GM10266 (cell line): ENCODE data around the gene CERS6.

Source experiments
- DNase-seq: peaks from one replicate; pipeline ENCODE4 v3.0.0; 2012; ENCODE audit errors: extremely low spot score
- TF ChIP-seq, protein P1 (sequence below): IDR thresholded peaks from 2 replicates; pipeline ENCODE4 v1.5.1; 2012; ENCODE audit warnings: mild to moderate bottlenecking, low read depth; ENCODE audit not compliant: control insufficient read depth, insufficient read depth; ENCODE audit errors: missing control alignments

Gene CERS6

DNA sequence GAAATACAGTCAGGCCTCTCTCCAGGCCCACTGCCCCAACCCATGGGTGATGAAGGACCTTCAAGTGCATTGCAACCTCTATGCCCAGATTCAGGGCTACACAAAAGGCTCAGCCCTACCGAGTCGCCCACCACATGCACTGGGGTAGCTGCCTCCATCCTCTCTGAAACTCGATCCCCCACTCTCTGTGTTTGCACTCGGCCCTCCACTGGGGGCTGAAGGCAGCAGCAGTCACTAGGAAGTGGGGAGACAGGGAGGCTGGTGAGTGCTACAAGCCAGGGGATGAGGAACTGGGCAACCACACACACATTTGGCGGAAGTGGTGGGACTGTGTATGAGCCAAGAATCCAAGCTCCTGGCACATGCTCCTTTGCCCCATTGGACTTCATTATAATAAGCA, 94.6 kb downstream of the CERS6 start:
- DNase-seq: no peak

DNA sequence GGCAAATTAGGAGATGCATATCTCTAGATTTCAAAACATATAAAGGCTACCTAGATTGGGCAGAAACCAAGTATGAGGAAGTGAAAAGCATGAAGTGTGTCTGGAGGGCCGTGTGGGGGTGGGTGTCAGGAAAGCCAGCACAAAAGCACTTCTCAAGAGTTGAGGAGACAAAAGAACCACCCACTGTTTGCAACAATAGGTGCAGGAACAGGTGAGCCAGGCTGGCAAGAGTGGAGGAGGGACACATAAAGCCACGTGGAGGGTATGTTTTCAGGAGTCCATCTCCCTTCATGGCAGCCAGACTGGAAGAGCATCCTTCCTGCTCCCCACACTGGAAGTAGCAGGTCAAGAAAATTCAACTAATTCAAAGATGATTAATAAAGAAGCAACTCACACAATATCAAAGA, 96.4 kb downstream of the CERS6 start:
- DNase-seq: peak; percentile 55

More for the DNA sequence above, 94.6 kb downstream of the CERS6 start:
- TF ChIP-seq, protein P1, sequence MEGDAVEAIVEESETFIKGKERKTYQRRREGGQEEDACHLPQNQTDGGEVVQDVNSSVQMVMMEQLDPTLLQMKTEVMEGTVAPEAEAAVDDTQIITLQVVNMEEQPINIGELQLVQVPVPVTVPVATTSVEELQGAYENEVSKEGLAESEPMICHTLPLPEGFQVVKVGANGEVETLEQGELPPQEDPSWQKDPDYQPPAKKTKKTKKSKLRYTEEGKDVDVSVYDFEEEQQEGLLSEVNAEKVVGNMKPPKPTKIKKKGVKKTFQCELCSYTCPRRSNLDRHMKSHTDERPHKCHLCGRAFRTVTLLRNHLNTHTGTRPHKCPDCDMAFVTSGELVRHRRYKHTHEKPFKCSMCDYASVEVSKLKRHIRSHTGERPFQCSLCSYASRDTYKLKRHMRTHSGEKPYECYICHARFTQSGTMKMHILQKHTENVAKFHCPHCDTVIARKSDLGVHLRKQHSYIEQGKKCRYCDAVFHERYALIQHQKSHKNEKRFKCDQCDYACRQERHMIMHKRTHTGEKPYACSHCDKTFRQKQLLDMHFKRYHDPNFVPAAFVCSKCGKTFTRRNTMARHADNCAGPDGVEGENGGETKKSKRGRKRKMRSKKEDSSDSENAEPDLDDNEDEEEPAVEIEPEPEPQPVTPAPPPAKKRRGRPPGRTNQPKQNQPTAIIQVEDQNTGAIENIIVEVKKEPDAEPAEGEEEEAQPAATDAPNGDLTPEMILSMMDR: no peak

DNA sequence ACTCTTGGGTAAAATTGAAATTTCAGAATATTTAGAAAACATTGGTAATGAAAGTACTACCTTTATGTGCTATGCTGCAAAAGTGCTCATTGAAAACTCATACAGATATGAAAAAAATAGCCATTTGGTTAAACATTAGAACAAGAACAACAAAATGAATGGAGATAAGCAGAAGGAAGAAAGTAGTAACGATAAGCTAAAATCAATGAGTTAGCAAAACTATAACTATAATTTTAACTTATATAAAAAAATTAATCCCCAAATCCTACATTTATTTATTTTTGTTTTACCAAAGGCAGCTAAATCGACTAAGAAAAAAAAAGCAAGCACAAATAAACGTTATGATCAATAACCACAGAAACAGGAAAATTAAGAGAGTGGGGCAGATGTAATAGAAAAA, 99.2 kb downstream of the CERS6 start:
- TF ChIP-seq, protein P1: no peak
- DNase-seq: no peak

More for the DNA sequence above, 96.4 kb downstream of the CERS6 start:
- TF ChIP-seq, protein P1: no peak

DNA sequence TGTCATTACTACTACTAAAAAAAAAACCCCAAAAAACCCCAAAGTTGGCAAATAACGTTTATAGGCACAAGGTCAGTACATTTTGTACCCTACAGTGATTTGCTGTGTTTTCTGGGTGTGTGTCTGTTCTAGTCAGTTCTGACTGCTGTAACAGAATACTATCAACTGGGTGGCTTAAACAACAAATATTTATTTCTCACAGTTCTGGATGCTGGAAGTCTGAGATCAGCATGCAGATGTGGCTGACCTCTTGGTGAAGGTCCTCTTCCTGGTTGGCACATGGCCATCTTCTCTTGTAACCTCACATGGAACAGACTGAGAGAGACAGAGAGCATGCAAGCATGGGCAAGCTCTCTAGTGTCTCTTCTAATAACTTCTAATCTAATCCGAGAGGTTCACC, 103.1 kb downstream of the CERS6 start:
- TF ChIP-seq, protein P1: no peak
- DNase-seq: no peak

DNA sequence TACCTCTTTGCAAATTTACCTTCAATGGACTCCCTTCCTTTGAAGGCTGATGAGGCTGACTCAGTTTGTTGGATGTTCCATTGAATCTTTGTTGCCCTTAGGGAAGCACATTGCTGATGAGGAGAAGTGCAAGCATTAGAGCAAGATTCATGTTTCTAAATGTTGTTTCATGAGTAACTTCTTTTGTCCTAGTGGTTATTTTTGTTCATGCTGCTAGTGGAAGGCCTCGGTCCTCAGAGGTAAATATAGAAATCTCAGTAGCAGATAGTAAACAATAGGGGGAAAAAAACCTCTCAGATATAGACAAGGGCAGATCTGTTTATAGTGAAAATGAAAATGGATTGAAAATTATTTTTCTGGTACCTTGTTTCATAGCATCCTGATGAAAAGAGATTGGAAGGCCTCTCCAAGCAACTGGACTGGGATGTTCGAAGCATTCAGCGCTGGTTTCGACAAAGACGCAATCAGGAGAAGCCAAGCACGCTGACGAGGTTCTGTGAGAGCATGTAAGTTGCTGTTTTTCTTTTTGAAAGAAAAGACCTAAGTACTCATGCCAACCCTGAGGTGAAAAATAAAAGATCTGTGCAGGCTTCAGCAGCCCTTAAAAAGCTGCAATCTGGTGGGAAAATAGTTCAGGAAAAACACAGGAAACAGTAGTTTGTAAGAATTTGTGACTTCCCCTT, 104.9 kb downstream of the CERS6 start:
- DNase-seq: peak; percentile 18

DNA sequence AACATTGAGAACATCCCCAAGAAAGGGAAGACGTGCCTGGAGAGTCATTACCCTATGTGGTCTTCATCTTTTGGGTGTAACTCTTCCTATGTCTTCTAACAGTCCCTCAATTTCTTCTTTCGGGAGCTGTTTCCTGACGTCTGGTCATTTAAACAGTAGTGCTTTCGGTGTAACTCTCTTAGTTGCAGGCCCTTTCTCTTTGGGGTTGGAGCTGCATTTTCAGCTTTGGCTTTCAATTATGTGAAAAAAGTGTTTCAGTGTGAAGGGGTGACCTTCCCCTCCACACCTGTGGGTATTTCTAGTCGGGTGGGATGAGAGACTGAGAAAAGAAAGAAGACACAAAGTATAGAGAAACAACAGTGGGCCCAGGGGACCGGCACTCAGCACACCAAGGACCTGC, 105.9 kb downstream of the CERS6 start:
- no peak for DNase-seq
- TF ChIP-seq, protein P1: no peak

More for the DNA sequence above, 104.9 kb downstream of the CERS6 start:
- TF ChIP-seq, protein P1: no peak

DNA sequence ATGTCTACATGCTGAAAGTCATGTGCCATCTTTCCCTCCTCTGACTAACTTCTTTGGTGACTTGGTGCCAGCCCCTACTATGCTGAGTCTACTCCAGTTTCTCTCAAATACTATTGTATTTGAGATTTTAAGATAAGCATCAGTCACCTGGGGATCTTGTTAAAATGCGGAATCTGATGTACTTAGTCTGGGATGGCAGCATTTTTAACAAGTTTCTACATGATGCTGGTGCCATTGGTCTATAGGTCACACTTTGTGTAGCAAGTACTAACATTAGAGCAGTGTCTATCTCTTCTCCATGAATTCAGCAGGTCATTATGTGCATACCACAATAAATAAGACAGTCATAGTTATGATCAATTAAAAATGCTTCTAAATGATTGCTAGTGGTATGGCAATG, 106.9 kb downstream of the CERS6 start:
- TF ChIP-seq, protein P1: no peak

More for the DNA sequence above, 106.9 kb downstream of the CERS6 start:
- no peak for DNase-seq
